Measurements from ENCODE around the gene NTM. TPM values are rescaled to one million over a fixed set of nuclear protein-coding genes. Genes with fewer than 3 reads are reported as not detected.

The NTM gene
- total RNA-seq, 4 donors from 2014 or later = 0.21 to 3.2 (median 0.84) TPM

- H3K27ac ChIP-seq = no peak overlapping the region
- H3K9me3 ChIP-seq = peaks cover 0 to 12% (median 0%) of the 10 kb centered on the region in 3 donors
- no peak for TF ChIP-seq POLR2A (IDR thresholded peaks at IDR 0.05)
- TF ChIP-seq CTCF (IDR thresholded peaks at IDR 0.05) = no peak
- H3K4me3 ChIP-seq = no peak overlapping the region
- intact Hi-C loops (cut with DNase I) = no loop called here
- no peaks in the 10 kb centered on the region for H3K4me1 ChIP-seq
- WGBS, 2 donors = 40 to 53% methylated on average over 3 of the region's 3 CpGs
- H3K27me3 ChIP-seq = no peaks in the 10 kb centered on the region
- no peak for DNase-seq
- H3K36me3 ChIP-seq = no peaks in the 10 kb centered on the region
These were observed 656.3 kb downstream of the NTM start for GRCh38 chr11:132026746-132027145.

- Histone ChIP-seq H3K27me3 (no peaks in the 10 kb centered on the region), H3K36me3 (no peaks in the 10 kb centered on the region), H3K9me3 (peaks cover 0 to 5% (median 0%) of the 10 kb centered on the region in 3 donors), H3K4me1 (no peaks in the 10 kb centered on the region), H3K27ac (no peak overlapping the region), H3K4me3 (no peak overlapping the region)
- 77 to 88% methylated on average over 4 of the region's 4 CpGs for WGBS, 2 donors
- intact Hi-C loops (cut with DNase I) = no loop called here
- no peak for DNase-seq
- TF ChIP-seq CTCF (IDR thresholded peaks at IDR 0.05) (peak in 2 of 6 experiments; percentile 13 to 37), POLR2A (IDR thresholded peaks at IDR 0.05) (no peak)
These were observed 658.2 kb downstream of the NTM start for GRCh38 chr11:132028380-132029240.

- intact Hi-C loops (cut with DNase I) = no loop called here
- DNase-seq = no peak
- H3K36me3 ChIP-seq = no peaks in the 10 kb centered on the region
- no peak for TF ChIP-seq CTCF (IDR thresholded peaks at IDR 0.05)
- no peak for TF ChIP-seq POLR2A (IDR thresholded peaks at IDR 0.05)
- no peak overlapping the region for H3K4me3 ChIP-seq
- WGBS, 2 donors = 53 to 54% methylated on average over 3 of the region's 3 CpGs
- no peaks in the 10 kb centered on the region for H3K4me1 ChIP-seq
- no peak overlapping the region for H3K27ac ChIP-seq
- no peaks in the 10 kb centered on the region for H3K27me3 ChIP-seq
- H3K9me3 ChIP-seq = peaks cover 0 to 5% (median 0%) of the 10 kb centered on the region in 3 donors
These were observed 660.5 kb downstream of the NTM start for GRCh38 chr11:132030896-132031295.

- TF ChIP-seq CTCF (IDR thresholded peaks at IDR 0.05) (no peak), POLR2A (IDR thresholded peaks at IDR 0.05) (no peak)
- Histone ChIP-seq H3K27me3 (no peaks in the 10 kb centered on the region), H3K4me1 (no peaks in the 10 kb centered on the region), H3K4me3 (no peak overlapping the region), H3K36me3 (no peaks in the 10 kb centered on the region), H3K9me3 (peaks cover 0 to 5% (median 0%) of the 10 kb centered on the region in 3 donors), H3K27ac (no peak overlapping the region)
- 50 to 63% methylated on average over 2 of the region's 2 CpGs for WGBS, 2 donors
- intact Hi-C loops (cut with DNase I) = no loop called here
- no peak for DNase-seq
These were observed 662.1 kb downstream of the NTM start for GRCh38 chr11:132032555-132032954.

- H3K27me3 ChIP-seq = no peaks in the 10 kb centered on the region
- WGBS, 2 donors = 66% methylated on average over 4 of the region's 4 CpGs
- no peaks in the 10 kb centered on the region for H3K36me3 ChIP-seq
- intact Hi-C loops (cut with DNase I) = no loop called here
- TF ChIP-seq POLR2A (IDR thresholded peaks at IDR 0.05) = no peak
- TF ChIP-seq CTCF (IDR thresholded peaks at IDR 0.05) = no peak
- no peak overlapping the region for H3K27ac ChIP-seq
- no peaks in the 10 kb centered on the region for H3K4me1 ChIP-seq
- no peak overlapping the region for H3K4me3 ChIP-seq
- DNase-seq = no peak
- H3K9me3 ChIP-seq = peaks cover 0 to 5% (median 0%) of the 10 kb centered on the region in 3 donors
These were observed 662.6 kb downstream of the NTM start for GRCh38 chr11:132033051-132033450.

All from esophagus squamous epithelium (tissue), 5 donors.